B cell (primary cell): ENCODE measurements around the gene CLEC18C. TPM values are rescaled to one million over a fixed set of nuclear protein-coding genes. Genes with fewer than 3 reads are reported as not detected.
"Not testable (repeated sequence)": the region's sequence is repeated elsewhere in the genome, so short reads cannot be mapped to it uniquely, and the experiment has no call there.

Source experiments
- ATAC-seq: fragments of 200-7000 bp; cut with Tn5 transposase; one replicate; pipeline ENCODE4 v1.10.0; 2021; ENCODE audit warnings: low read depth, mild to moderate bottlenecking, moderate number of reproducible peaks, moderate library complexity
- CTCF ChIA-PET: fragments of 350-600 bp; sonication (Branson Sonifier 250); formaldehyde crosslinking; loops from one replicate; lab custom pipeline; 2021; ENCODE audit warnings: antibody characterized with exemption, inconsistent platforms; lab: Charles Lee
- POLR2A ChIA-PET: fragments of 350-600 bp; sonication (Branson Sonifier 250); formaldehyde crosslinking; loops from one replicate; lab custom pipeline; 2021; ENCODE audit warnings: antibody characterized with exemption; lab: Charles Lee
- DNase-seq: peaks from one replicate; pipeline ENCODE4 v3.0.0; 2013
- H2AFZ ChIP-seq: 2 replicates; pipeline ENCODE4 v1.6.1; 2012; ENCODE audit warnings: mild to moderate bottlenecking, low read depth, low read length; ENCODE audit not compliant: insufficient read depth, poor library complexity, severe bottlenecking
- H3K27ac ChIP-seq, 2 donors: 1 replicate in 1 of 2; 2 replicates in 1 of 2; pipeline ENCODE4 v1.5.1; 2012 to 2013; ENCODE audit warnings: low read length in 2 of 2, mild to moderate bottlenecking in 2 of 2, moderate library complexity in 1 of 2
- H3K27me3 ChIP-seq, 4 experiments: fragments of 200-600 bp in 1 of 4; sonication (generic) in 1 of 4; replicated peaks in 1 of 4; 1 replicate in 2 of 4; 2 replicates in 2 of 4; pipeline versions ENCODE4 v1.6.1 to v1.7.0; 2013 to 2016; ENCODE audit warnings: low read length in 3 of 4, mild to moderate bottlenecking in 2 of 4, mixed read lengths in 1 of 4, moderate library complexity in 1 of 4; ENCODE audit not compliant: insufficient read depth in 4 of 4, control insufficient read depth in 3 of 4; ENCODE audit errors: control extremely low read depth in 1 of 4
- H3K36me3 ChIP-seq, 2 experiments: replicated peaks in 1 of 2; 1 replicate in 1 of 2; 2 replicates in 1 of 2; pipeline versions ENCODE4 v1.6.1 to v1.7.1; 2013; ENCODE audit warnings: low read length in 1 of 2; ENCODE audit not compliant: insufficient read depth in 2 of 2, control insufficient read depth in 1 of 2; ENCODE audit errors: control extremely low read depth in 1 of 2, extremely low read depth in 1 of 2
- H3K4me1 ChIP-seq, 2 donors: fragments of 200-600 bp in 1 of 2; sonication (generic) in 1 of 2; 1 replicate in 1 of 2; 2 replicates in 1 of 2; pipeline versions ENCODE4 v1.5.1 to v1.6.1; 2013 to 2017; ENCODE audit warnings: low read length in 2 of 2; ENCODE audit not compliant: control insufficient read depth in 2 of 2, insufficient read depth in 2 of 2
- H3K4me2 ChIP-seq: replicated peaks from 2 replicates; pipeline ENCODE3; 2012; ENCODE audit warnings: mild to moderate bottlenecking, low read depth, low read length; ENCODE audit not compliant: poor library complexity, severe bottlenecking
- H3K4me3 ChIP-seq, 5 experiments: fragments of 200-600 bp in 1 of 5; sonication (generic) in 1 of 5; 1 replicate in 3 of 5; 2 replicates in 2 of 5; pipeline versions ENCODE4 v1.5.1 to v1.7.0; 2011 to 2016; ENCODE audit warnings: low read length in 4 of 5, mild to moderate bottlenecking in 4 of 5, low read depth in 2 of 5, control low read depth in 1 of 5, moderate library complexity in 1 of 5; ENCODE audit not compliant: insufficient read depth in 1 of 5; ENCODE audit errors: control extremely low read depth in 1 of 5, extremely low read depth in 1 of 5
- H3K79me2 ChIP-seq: fragments of 200-600 bp; sonication (generic); one replicate; pipeline ENCODE4 v1.6.0; 2016; ENCODE audit warnings: low read length; ENCODE audit not compliant: control insufficient read depth, insufficient read depth
- H3K9ac ChIP-seq: fragments of 200-600 bp; sonication (generic); 2 replicates; pipeline ENCODE4 v1.6.1; 2017; ENCODE audit warnings: mild to moderate bottlenecking, low read length, moderate library complexity
- H3K9me3 ChIP-seq, 3 donors: one replicate each; pipeline versions ENCODE4 v1.6.1 to v1.7.1; 2013; ENCODE audit warnings: low read length in 2 of 3; ENCODE audit not compliant: control insufficient read depth in 2 of 3, insufficient read depth in 1 of 3; ENCODE audit errors: control extremely low read depth in 1 of 3
- H4K20me1 ChIP-seq: 2 replicates; pipeline ENCODE4 v1.6.0; 2012; ENCODE audit warnings: mild to moderate bottlenecking, low read length; ENCODE audit not compliant: insufficient read depth, control insufficient read depth, poor library complexity, severe bottlenecking
- H3K27ac Mint-ChIP-seq: one replicate; pipeline ENCODE4 v1.8.0; 2021; ENCODE audit warnings: mixed read lengths
- H3K27me3 Mint-ChIP-seq: one replicate; pipeline ENCODE4 v1.8.0; 2021; ENCODE audit warnings: mixed read lengths
- H3K4me1 Mint-ChIP-seq: one replicate; pipeline ENCODE4 v1.8.0; 2021; ENCODE audit warnings: mixed read lengths
- H3K4me3 Mint-ChIP-seq: one replicate; pipeline ENCODE4 v1.8.0; 2021; ENCODE audit warnings: mixed read lengths
- H3K9me3 Mint-ChIP-seq: one replicate; pipeline ENCODE4 v1.8.0; 2022; ENCODE audit warnings: mixed read lengths; ENCODE audit not compliant: insufficient read depth
- WGBS: methylation state at CpG from one replicate; pipeline ENCODE4 v1.1.5; 2013; ENCODE audit warnings: missing lambda C conversion rate; ENCODE audit not compliant: insufficient coverage; 5-methylcytosine and 5-hydroxymethylcytosine counted together
- intact Hi-C: fragments of 100-400 bp; cut with micrococcal nuclease; formaldehyde crosslinking; loops from one replicate; pipeline ENCODE4 v1.10.0; 2022
- polyA plus RNA-seq: library from polyadenylated mRNA; depleted of rRNA; stranded (reverse); fragments of >200 nt; gene quantifications from 2 replicates; pipeline ENCODE4 v1.2.3, GENCODE V29; 2012
- total RNA-seq, 2 donors: library from RNA; stranded (reverse); fragments of 120-200 nt in 1 of 2; gene quantifications; 1 replicate in 1 of 2; 2 replicates in 1 of 2; pipeline versions ENCODE4 v1.2.3 to v1.2.4, GENCODE V29; 2013 to 2022

Gene CLEC18C
- total and polyA plus RNA-seq, 2 donors (not counting 1 experiment from before 2014, with no cell fraction given), result 0.88 to 1.2 TPM

GRCh38 chr16:70128844-70129243, 44.7 kb upstream of the CLEC18C start:
- H3K9ac ChIP-seq, H3K27ac ChIP-seq, H3K4me1 Mint-ChIP-seq, DNase-seq, H3K27me3 ChIP-seq, H3K4me2 ChIP-seq, H4K20me1 ChIP-seq, H3K4me3 ChIP-seq, CTCF ChIA-PET, H3K27ac Mint-ChIP-seq, H3K9me3 Mint-ChIP-seq, H3K79me2 ChIP-seq, H3K27me3 Mint-ChIP-seq, intact Hi-C loops, H3K4me3 Mint-ChIP-seq, H2AFZ ChIP-seq, ATAC-seq, POLR2A ChIA-PET, H3K9me3 ChIP-seq, H3K4me1 ChIP-seq: not testable (repeated sequence)
- WGBS, result no CpG with 5 or more reads among the region's 10 CpGs
- peaks cover 8 to 63% of the 10 kb centered on the region in 2 experiments for H3K36me3 ChIP-seq

- intact Hi-C loops, H3K9me3 ChIP-seq, H3K79me2 ChIP-seq, ATAC-seq, H3K4me3 ChIP-seq, CTCF ChIA-PET, H2AFZ ChIP-seq, H4K20me1 ChIP-seq, H3K4me2 ChIP-seq, H3K27ac Mint-ChIP-seq, H3K4me1 ChIP-seq, H3K9ac ChIP-seq, H3K9me3 Mint-ChIP-seq, H3K27me3 Mint-ChIP-seq, H3K4me1 Mint-ChIP-seq, H3K4me3 Mint-ChIP-seq, H3K27ac ChIP-seq, H3K27me3 ChIP-seq, DNase-seq, POLR2A ChIA-PET: not testable (repeated sequence)
- peaks cover 4 to 55% of the 10 kb centered on the region in 2 experiments for H3K36me3 ChIP-seq
- WGBS, result no CpG with 5 or more reads among the region's 8 CpGs
Measured at GRCh38 chr16:70135796-70136195, 37.8 kb upstream of the CLEC18C start.

- H3K9me3 ChIP-seq, H3K4me3 ChIP-seq, H3K4me2 ChIP-seq, intact Hi-C loops, H2AFZ ChIP-seq, H4K20me1 ChIP-seq, H3K4me1 ChIP-seq, H3K9me3 Mint-ChIP-seq, H3K79me2 ChIP-seq, ATAC-seq, DNase-seq, H3K4me3 Mint-ChIP-seq, H3K27me3 Mint-ChIP-seq, H3K4me1 Mint-ChIP-seq, H3K27ac ChIP-seq, H3K9ac ChIP-seq, H3K27me3 ChIP-seq, H3K27ac Mint-ChIP-seq, CTCF ChIA-PET: not testable (repeated sequence)
- WGBS, result 93% methylated on average over 2 of the region's 2 CpGs
- H3K36me3 ChIP-seq, result peaks cover 4 to 58% of the 10 kb centered on the region in 2 experiments
- POLR2A ChIA-PET, result interaction anchor here (0.7 kb wide), 1 partner anchor 136 kb away, joined by 4 read pairs; no protein-coding TSS in a partner anchor
Measured at GRCh38 chr16:70136595-70136994, 37.0 kb upstream of the CLEC18C start.

GRCh38 chr16:70142739-70143138, 30.8 kb upstream of the CLEC18C start:
- CTCF ChIA-PET, H3K79me2 ChIP-seq, H3K27me3 Mint-ChIP-seq, H3K27ac ChIP-seq, H3K4me2 ChIP-seq, H4K20me1 ChIP-seq, intact Hi-C loops, DNase-seq, H3K4me1 Mint-ChIP-seq, H3K9me3 Mint-ChIP-seq, H3K4me3 ChIP-seq, ATAC-seq, H3K27ac Mint-ChIP-seq, H3K27me3 ChIP-seq, H3K9ac ChIP-seq, H2AFZ ChIP-seq, H3K9me3 ChIP-seq, POLR2A ChIA-PET, H3K4me1 ChIP-seq, H3K4me3 Mint-ChIP-seq: not testable (repeated sequence)
- H3K36me3 ChIP-seq, result peaks cover 0 to 42% of the 10 kb centered on the region in 2 experiments
- WGBS, result 100% methylated on average over 1 of the region's 10 CpGs
